GM13976 (cell line): ENCODE results near the gene KCND3.

Source experiments
- DNase-seq: peaks from one replicate; pipeline ENCODE4 v3.0.0; 2012; ENCODE audit warnings: low spot score
- in situ Hi-C: fragments of 300-500 bp; cut with MboI; formaldehyde crosslinking; loops from one replicate; pipeline ENCODE4 v1.12.0; 2022; ENCODE audit warnings: low sequenced_read_pairs, mixed read lengths, inconsistent platforms; ENCODE audit not compliant: unreplicated experiment
- TF ChIP-seq, protein P1 (sequence below): IDR thresholded peaks from 2 replicates; pipeline ENCODE4 v1.5.1; 2012; ENCODE audit warnings: borderline replicate concordance, mild to moderate bottlenecking; ENCODE audit not compliant: insufficient read depth; ENCODE audit errors: extremely low read depth, missing control alignments, control extremely low read depth

Gene KCND3

DNA sequence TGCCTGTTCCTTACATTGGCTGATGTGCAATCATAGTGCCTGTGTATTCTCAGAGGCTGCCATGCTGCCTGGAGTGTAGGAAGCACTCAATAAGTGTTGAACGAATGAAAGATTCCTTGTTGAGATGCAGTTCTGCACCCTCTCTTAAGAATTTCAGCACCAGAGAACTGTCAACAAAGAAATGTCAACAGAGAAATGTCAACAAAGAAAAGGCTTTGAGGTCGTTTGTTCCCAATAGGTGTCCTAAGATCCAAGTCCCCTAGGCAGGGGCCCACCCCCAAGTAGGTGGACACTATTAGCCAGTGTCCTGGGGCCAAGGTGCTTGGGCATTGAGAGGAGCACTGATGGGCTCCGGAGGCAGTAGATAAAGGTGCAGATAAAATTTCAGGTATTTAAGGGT is 12.6 kb downstream of the KCND3 start:
- in situ Hi-C loops = no loop called here
- TF ChIP-seq, protein P1, sequence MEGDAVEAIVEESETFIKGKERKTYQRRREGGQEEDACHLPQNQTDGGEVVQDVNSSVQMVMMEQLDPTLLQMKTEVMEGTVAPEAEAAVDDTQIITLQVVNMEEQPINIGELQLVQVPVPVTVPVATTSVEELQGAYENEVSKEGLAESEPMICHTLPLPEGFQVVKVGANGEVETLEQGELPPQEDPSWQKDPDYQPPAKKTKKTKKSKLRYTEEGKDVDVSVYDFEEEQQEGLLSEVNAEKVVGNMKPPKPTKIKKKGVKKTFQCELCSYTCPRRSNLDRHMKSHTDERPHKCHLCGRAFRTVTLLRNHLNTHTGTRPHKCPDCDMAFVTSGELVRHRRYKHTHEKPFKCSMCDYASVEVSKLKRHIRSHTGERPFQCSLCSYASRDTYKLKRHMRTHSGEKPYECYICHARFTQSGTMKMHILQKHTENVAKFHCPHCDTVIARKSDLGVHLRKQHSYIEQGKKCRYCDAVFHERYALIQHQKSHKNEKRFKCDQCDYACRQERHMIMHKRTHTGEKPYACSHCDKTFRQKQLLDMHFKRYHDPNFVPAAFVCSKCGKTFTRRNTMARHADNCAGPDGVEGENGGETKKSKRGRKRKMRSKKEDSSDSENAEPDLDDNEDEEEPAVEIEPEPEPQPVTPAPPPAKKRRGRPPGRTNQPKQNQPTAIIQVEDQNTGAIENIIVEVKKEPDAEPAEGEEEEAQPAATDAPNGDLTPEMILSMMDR = no peak
- no peak for DNase-seq

DNA sequence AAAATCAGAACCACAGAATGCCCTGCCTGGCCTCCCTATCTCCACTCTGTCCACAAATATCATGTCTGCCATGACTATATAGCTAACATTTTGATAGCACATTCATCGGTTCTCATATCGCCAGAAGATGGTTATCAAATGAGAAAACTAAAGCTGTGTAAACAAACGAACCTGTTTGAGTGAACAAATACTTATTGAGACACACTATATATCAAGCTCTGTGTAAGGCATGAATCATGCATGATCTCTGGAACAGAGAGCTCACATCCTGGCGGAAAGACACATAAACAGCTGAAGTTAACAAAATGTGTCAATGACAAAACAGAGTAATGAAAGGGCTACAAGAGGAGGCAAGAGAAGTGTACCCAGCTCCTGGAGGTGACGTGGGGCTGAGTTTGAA is 13.1 kb downstream of the KCND3 start:
- TF ChIP-seq, protein P1 = no peak
- no peak for DNase-seq
- in situ Hi-C loops = no loop called here

DNA sequence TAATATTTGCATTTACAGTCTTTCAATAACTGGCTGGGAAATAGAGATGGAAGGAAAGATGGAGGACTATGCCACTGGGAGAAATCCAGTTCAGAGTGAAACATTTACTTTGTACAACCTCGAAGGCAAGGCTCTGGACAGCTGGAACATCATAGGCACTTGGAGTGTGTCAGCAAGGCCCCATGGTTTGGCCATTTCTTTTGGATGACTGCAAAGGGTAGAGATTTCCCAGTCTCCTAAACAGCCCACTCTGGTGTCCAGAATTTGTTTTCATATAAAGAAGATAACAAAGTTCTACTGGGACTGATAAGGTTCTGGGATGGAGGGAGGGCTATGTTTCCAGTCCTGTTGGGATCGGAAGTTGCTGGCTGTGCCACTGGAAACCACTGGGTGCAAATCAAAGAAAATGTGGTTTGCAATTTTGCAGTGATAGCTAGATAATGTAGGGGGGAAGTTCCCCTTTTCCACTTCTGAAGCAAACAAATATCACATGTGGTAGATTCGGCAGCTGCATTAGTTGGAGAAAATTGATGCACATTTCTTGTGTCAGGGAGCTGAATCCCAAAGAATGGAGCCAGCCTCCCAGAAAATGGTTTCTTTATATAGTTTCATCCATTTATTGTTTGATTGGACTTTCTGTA is 16.2 kb downstream of the KCND3 start:
- in situ Hi-C loops = no loop called here
- no peak for DNase-seq
- TF ChIP-seq, protein P1 = no peak

DNA sequence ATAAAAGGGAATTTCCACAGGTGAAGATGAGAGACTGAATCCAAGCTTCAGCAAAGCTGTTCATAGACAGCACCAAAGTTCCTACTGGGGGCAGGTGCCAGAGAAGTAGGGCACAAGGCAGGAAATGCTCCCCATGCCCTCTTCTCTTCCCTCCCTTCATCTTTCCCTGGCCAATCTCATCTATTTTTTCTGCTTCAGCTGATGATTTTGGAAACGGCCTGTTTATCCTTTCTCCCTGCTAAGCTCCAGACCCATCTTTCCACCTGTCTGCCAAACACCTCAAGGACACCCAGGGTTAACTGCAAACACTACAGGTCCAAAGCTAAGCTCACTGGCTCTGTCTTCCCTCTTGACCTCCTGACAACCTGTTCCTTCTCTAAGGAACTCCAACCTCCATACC is 18.1 kb downstream of the KCND3 start:
- TF ChIP-seq, protein P1 = no peak
- DNase-seq = no peak
- in situ Hi-C loops = no loop called here

DNA sequence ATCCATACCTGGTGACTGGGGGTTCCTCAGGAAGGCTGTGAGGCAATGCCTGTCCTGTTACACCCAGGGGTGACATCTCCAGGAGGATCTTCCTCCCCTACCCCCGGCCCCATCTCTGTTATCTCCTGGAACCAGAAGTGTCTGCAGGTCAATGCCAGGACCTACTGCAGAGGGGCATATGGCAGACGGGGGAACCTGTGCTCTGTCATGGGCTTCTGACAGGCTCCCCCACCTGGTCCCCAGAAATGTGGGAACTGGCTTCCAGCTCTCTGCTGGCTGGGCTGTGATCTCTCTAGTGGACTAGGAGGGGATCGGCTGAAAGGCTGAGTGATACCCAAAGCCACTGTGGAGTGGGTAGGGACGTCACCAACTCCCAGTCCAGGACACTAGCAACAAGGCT is 21.0 kb downstream of the KCND3 start:
- no peak for DNase-seq
- TF ChIP-seq, protein P1 = no peak
- in situ Hi-C loops = no loop called here

DNA sequence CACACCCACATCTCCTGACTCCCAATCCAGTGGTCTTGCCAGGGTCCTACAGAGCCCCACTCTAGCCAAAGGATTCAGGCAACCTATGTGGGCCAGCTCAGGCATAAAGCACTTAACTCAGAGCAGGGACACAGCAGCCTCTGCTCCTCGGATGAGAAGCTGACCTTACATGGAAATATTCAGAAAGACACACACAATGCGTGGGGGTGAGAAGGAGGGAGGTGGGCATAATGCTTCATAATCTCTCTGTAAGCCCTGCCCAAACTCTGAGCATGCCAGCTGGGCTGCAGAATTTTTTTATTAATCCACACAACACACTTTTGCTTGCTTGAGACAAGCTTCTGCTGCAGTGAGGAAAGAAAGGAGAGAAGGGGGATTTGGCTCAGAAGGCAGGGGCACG is 21.6 kb downstream of the KCND3 start:
- DNase-seq = no peak
- TF ChIP-seq, protein P1 = no peak
- in situ Hi-C loops = no loop called here
